Neuronal stem cell (in vitro differentiated cells): ENCODE results near the gene FBXL20.

Experiments used
- DNase-seq: peaks from one replicate; pipeline ENCODE4 v3.0.0-alpha.2; 2013; ENCODE audit warnings: low spot score
- H2AFZ ChIP-seq: one replicate; pipeline ENCODE4 v1.6.1; 2013; ENCODE audit warnings: mild to moderate bottlenecking, low read length, inconsistent platforms
- H2AK5ac ChIP-seq: 2 replicates; pipeline ENCODE4 v1.6.1; 2013; ENCODE audit warnings: low read depth, mild to moderate bottlenecking, inconsistent platforms, low read length, moderate library complexity, mixed read lengths
- H2BK120ac ChIP-seq: 2 replicates; pipeline ENCODE4 v1.6.1; 2013; ENCODE audit warnings: low read depth, mild to moderate bottlenecking, inconsistent platforms, low read length, moderate library complexity, mixed read lengths
- H2BK12ac ChIP-seq: one replicate; pipeline ENCODE4 v1.6.1; 2013; ENCODE audit warnings: low read length, inconsistent platforms
- H2BK15ac ChIP-seq: 2 replicates; pipeline ENCODE4 v1.6.1; 2013; ENCODE audit warnings: mild to moderate bottlenecking, low read length, inconsistent platforms, mixed read lengths
- H2BK5ac ChIP-seq: one replicate; pipeline ENCODE4 v1.6.1; 2013; ENCODE audit warnings: inconsistent platforms, mild to moderate bottlenecking, low read length, moderate library complexity
- H3K14ac ChIP-seq: one replicate; pipeline ENCODE4 v1.6.1; 2013; ENCODE audit warnings: low read length, inconsistent platforms
- H3K18ac ChIP-seq: 2 replicates; pipeline ENCODE4 v1.6.1; 2013; ENCODE audit warnings: low read length, inconsistent platforms
- H3K23ac ChIP-seq: 2 replicates; pipeline ENCODE4 v1.6.1; 2013; ENCODE audit warnings: low read depth, mild to moderate bottlenecking, mixed read lengths, low read length, inconsistent platforms; ENCODE audit not compliant: poor library complexity
- H3K27ac ChIP-seq: replicated peaks from 3 replicates; pipeline ENCODE4 v1.5.1; 2013; ENCODE audit warnings: low read length, inconsistent platforms
- H3K27me3 ChIP-seq, 3 experiments: 2 replicates each; pipeline ENCODE4 v1.6.1; 2013; ENCODE audit warnings: low read length in 3 of 3, mild to moderate bottlenecking in 2 of 3, inconsistent platforms in 1 of 3, low read depth in 1 of 3, mixed read lengths in 1 of 3, moderate library complexity in 1 of 3; ENCODE audit not compliant: control insufficient read depth in 3 of 3, insufficient read depth in 3 of 3
- H3K36me3 ChIP-seq, 2 donors: replicated peaks in 1 of 2; 2 replicates each; pipeline ENCODE4 v1.6.1; 2013; ENCODE audit warnings: low read length in 2 of 2; ENCODE audit not compliant: control insufficient read depth in 2 of 2, insufficient read depth in 2 of 2
- H3K4ac ChIP-seq: 2 replicates; pipeline ENCODE4 v1.6.1; 2013; ENCODE audit warnings: inconsistent platforms, mild to moderate bottlenecking, low read length, moderate library complexity
- H3K4me1 ChIP-seq, 2 donors: 1 replicate in 1 of 2; 2 replicates in 1 of 2; pipeline ENCODE4 v1.6.1; 2013; ENCODE audit warnings: low read length in 2 of 2, low read depth in 1 of 2; ENCODE audit not compliant: control insufficient read depth in 2 of 2, insufficient read depth in 1 of 2
- H3K4me2 ChIP-seq: one replicate; pipeline ENCODE4 v1.6.1; 2013; ENCODE audit warnings: mild to moderate bottlenecking, low read length, inconsistent platforms; ENCODE audit not compliant: insufficient read depth, poor library complexity, severe bottlenecking
- H3K4me3 ChIP-seq, 2 donors: 2 replicates each; pipeline ENCODE4 v1.5.1; 2013; ENCODE audit warnings: low read length in 2 of 2, mild to moderate bottlenecking in 2 of 2, inconsistent platforms in 1 of 2, moderate library complexity in 1 of 2
- H3K79me1 ChIP-seq: one replicate; pipeline ENCODE4 v1.6.1; 2013; ENCODE audit warnings: low read depth, mild to moderate bottlenecking, inconsistent platforms, low read length, moderate library complexity
- H3K9ac ChIP-seq: one replicate; pipeline ENCODE4 v1.6.1; 2013; ENCODE audit warnings: mild to moderate bottlenecking, low read depth, low read length, inconsistent platforms; ENCODE audit not compliant: poor library complexity
- H3K9me3 ChIP-seq, 2 donors: replicated peaks in 1 of 2; 2 replicates each; pipeline versions ENCODE3 to v1.6.1; 2013; ENCODE audit warnings: low read length in 2 of 2, mild to moderate bottlenecking in 2 of 2, inconsistent platforms in 1 of 2, low read depth in 1 of 2, mixed read lengths in 1 of 2, moderate library complexity in 1 of 2; ENCODE audit not compliant: control insufficient read depth in 2 of 2, insufficient read depth in 1 of 2
- H4K8ac ChIP-seq: one replicate; pipeline ENCODE4 v1.6.1; 2013; ENCODE audit warnings: low read depth, mild to moderate bottlenecking, inconsistent platforms, low read length, moderate library complexity
- H4K91ac ChIP-seq: one replicate; pipeline ENCODE4 v1.6.1; 2013; ENCODE audit warnings: low read length, low read depth, mild to moderate bottlenecking, inconsistent platforms; ENCODE audit not compliant: poor library complexity
- WGBS, 2 donors: extraction: QIAGEN DNeasy Blood & Tissue Kit; methylation state at CpG; one replicate each; pipeline ENCODE4 v1.1.7; 2013; ENCODE audit warnings: missing lambda C conversion rate in 2 of 2, mixed read lengths in 1 of 2; ENCODE audit not compliant: insufficient read length in 2 of 2, insufficient replicate concordance in 1 of 2; ENCODE audit errors: extremely low coverage in 2 of 2; 5-methylcytosine and 5-hydroxymethylcytosine counted together

FBXL20 gene

GRCh38 chr17:39328815-39329214 is 72.6 kb downstream of the FBXL20 start:
- DNase-seq, result no peak
- H2BK120ac ChIP-seq, result no peak overlapping the region
- H2AK5ac ChIP-seq, result no peak overlapping the region
- H2BK15ac ChIP-seq, result no peak overlapping the region
- no peak overlapping the region for H3K4me3 ChIP-seq
- H3K36me3 ChIP-seq, result no peaks in the 10 kb centered on the region
- no peaks in the 10 kb centered on the region for H3K27me3 ChIP-seq
- H3K4me2 ChIP-seq, result no peak overlapping the region
- no peak overlapping the region for H2BK5ac ChIP-seq
- WGBS, 2 donors, result no CpG with 5 or more reads among the region's 1 CpG
- H4K8ac ChIP-seq, result no peak overlapping the region
- no peak overlapping the region for H3K9ac ChIP-seq
- no peak overlapping the region for H2AFZ ChIP-seq
- H3K4me1 ChIP-seq, result no peaks in the 10 kb centered on the region
- no peak overlapping the region for H3K23ac ChIP-seq
- no peaks in the 10 kb centered on the region for H3K79me1 ChIP-seq
- H3K14ac ChIP-seq, result no peak overlapping the region
- H3K27ac ChIP-seq, result no peak overlapping the region
- no peak overlapping the region for H2BK12ac ChIP-seq
- no peak overlapping the region for H3K18ac ChIP-seq
- no peak overlapping the region for H3K4ac ChIP-seq
- H4K91ac ChIP-seq, result no peak overlapping the region
- peaks cover 2 to 3% of the 10 kb centered on the region in 2 donors for H3K9me3 ChIP-seq

DNA sequence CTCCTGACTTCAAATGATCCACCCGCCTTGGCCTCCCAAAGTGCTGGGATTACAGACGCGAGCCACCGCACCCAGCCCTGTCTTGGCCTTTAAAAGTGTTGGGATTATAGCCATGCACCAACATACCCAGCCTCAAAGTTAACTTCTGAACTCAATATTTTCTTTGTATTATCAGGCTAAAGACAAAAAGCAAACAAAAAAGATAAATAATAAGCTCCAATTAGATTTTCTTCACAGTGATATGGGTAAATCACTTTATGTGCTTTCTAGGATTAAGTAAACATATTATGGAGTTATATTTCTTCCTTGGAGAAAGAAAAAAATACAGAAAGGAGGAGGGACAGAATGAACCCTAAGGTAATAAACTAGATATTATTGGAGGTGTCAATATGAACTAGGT is 74.3 kb downstream of the FBXL20 start:
- Histone ChIP-seq H3K14ac (no peak overlapping the region), H3K18ac (no peak overlapping the region), H2BK120ac (no peak overlapping the region), H4K91ac (no peak overlapping the region), H3K9me3 (no peaks in the 10 kb centered on the region), H2AK5ac (no peak overlapping the region), H2BK12ac (no peak overlapping the region), H2BK5ac (no peak overlapping the region), H3K4ac (no peak overlapping the region), H3K23ac (no peak overlapping the region), H2BK15ac (no peak overlapping the region), H2AFZ (no peak overlapping the region), H3K4me2 (no peak overlapping the region), H3K27ac (no peak overlapping the region), H3K4me3 (no peak overlapping the region), H3K36me3 (no peaks in the 10 kb centered on the region), H3K79me1 (no peaks in the 10 kb centered on the region), H3K4me1 (no peaks in the 10 kb centered on the region), H4K8ac (no peak overlapping the region), H3K27me3 (no peaks in the 10 kb centered on the region), H3K9ac (no peak overlapping the region)
- DNase-seq, result no peak
- no CpG with 5 or more reads among the region's 4 CpGs for WGBS, 2 donors

DNA sequence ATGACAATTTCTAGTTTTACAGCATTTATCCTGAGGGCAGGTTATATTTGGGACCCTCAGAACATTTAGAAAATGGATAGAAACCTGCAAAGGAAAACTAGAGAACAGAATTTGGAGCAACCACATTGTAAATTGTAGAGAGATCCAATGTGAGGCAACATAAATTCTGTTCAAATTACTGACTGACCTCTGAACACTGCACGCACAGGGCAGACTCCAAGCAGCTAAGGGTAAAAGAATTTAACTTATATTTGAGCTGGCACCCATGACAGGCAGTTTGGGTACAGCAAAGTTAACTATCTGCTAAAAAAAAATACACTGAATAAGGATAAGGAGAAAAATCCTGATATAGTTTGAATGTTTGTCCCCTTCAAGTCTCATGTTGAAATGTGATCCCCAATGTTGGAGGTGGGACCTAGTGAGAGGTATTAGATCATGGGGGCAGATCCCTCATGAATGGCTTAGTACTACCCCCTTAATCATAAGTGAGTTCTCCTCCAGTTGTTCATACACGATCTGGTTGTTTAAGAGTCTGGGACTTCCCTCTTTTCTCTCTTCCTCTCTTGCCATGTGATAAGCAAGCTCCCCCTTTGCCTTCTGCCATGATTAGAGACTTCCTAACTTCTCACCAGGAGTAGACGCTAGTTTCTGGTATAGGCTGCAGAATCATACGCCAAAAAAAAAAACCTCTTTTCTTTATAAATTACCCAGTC is 75.7 kb downstream of the FBXL20 start:
- H3K9me3 ChIP-seq, result no peaks in the 10 kb centered on the region
- H3K4ac ChIP-seq, result no peak overlapping the region
- no peak overlapping the region for H3K27ac ChIP-seq
- H3K14ac ChIP-seq, result no peak overlapping the region
- H2BK120ac ChIP-seq, result no peak overlapping the region
- H3K23ac ChIP-seq, result no peak overlapping the region
- no peak overlapping the region for H4K91ac ChIP-seq
- no peak overlapping the region for H2AFZ ChIP-seq
- H2BK5ac ChIP-seq, result no peak overlapping the region
- no peak overlapping the region for H2BK15ac ChIP-seq
- DNase-seq, result no peak
- no peaks in the 10 kb centered on the region for H3K36me3 ChIP-seq
- no peaks in the 10 kb centered on the region for H3K4me1 ChIP-seq
- no CpG with 5 or more reads among the region's 4 CpGs for WGBS, 2 donors
- H2AK5ac ChIP-seq, result no peak overlapping the region
- H3K18ac ChIP-seq, result no peak overlapping the region
- no peak overlapping the region for H3K4me2 ChIP-seq
- H3K4me3 ChIP-seq, result no peak overlapping the region
- no peak overlapping the region for H2BK12ac ChIP-seq
- no peaks in the 10 kb centered on the region for H3K79me1 ChIP-seq
- no peak overlapping the region for H3K9ac ChIP-seq
- H4K8ac ChIP-seq, result no peak overlapping the region
- H3K27me3 ChIP-seq, result no peaks in the 10 kb centered on the region

- Histone ChIP-seq H3K9me3 (no peaks in the 10 kb centered on the region), H2BK5ac (no peak overlapping the region), H2AK5ac (no peak overlapping the region), H3K79me1 (no peaks in the 10 kb centered on the region), H4K91ac (no peak overlapping the region), H3K36me3 (no peaks in the 10 kb centered on the region), H2AFZ (no peak overlapping the region), H3K27ac (no peak overlapping the region), H3K14ac (no peak overlapping the region), H2BK12ac (no peak overlapping the region), H3K9ac (no peak overlapping the region), H3K4me3 (no peak overlapping the region), H3K4me1 (no peaks in the 10 kb centered on the region), H2BK120ac (no peak overlapping the region), H3K4ac (no peak overlapping the region), H3K4me2 (no peak overlapping the region), H3K23ac (no peak overlapping the region), H3K18ac (no peak overlapping the region), H2BK15ac (no peak overlapping the region), H4K8ac (no peak overlapping the region), H3K27me3 (no peaks in the 10 kb centered on the region)
- WGBS, 2 donors, result no CpG with 5 or more reads among the region's 8 CpGs
- no peak for DNase-seq
Measured at GRCh38 chr17:39318636-39319035, 82.8 kb downstream of the FBXL20 start.
